HG03571 (cell line): Measurements from ENCODE around the gene EPHA10.
A peak's percentile ranks its signal among the peaks of the same experiment; 100 is the strongest.

Experiments
- ATAC-seq: cut with Tn5 transposase; IDR thresholded peaks from one replicate; pipeline ENCODE4 v1.9.1; 2021; ENCODE audit not compliant: unreplicated experiment

Gene EPHA10

GRCh38 chr1:37764888-37765441, at the start of gene EPHA10:
TSS of gene EPHA10 (minus strand) at chr1:37765120. CDS start at chr1:37765066, 54 bp downstream.
- ATAC-seq = no peak

GRCh38 chr1:37814252-37814651, 49.3 kb upstream of the EPHA10 start:
- no peak for ATAC-seq

- ATAC-seq = no peak
Observed at GRCh38 chr1:37813529-37814145, 48.7 kb upstream of the EPHA10 start.

- no peak for ATAC-seq
Observed at GRCh38 chr1:37811027-37811655, 46.2 kb upstream of the EPHA10 start.

- no peak for ATAC-seq
Observed at GRCh38 chr1:37809942-37810341, 45.0 kb upstream of the EPHA10 start.

- ATAC-seq = peak; percentile 39
Observed at GRCh38 chr1:37808369-37809319, 43.7 kb upstream of the EPHA10 start.

DNA sequence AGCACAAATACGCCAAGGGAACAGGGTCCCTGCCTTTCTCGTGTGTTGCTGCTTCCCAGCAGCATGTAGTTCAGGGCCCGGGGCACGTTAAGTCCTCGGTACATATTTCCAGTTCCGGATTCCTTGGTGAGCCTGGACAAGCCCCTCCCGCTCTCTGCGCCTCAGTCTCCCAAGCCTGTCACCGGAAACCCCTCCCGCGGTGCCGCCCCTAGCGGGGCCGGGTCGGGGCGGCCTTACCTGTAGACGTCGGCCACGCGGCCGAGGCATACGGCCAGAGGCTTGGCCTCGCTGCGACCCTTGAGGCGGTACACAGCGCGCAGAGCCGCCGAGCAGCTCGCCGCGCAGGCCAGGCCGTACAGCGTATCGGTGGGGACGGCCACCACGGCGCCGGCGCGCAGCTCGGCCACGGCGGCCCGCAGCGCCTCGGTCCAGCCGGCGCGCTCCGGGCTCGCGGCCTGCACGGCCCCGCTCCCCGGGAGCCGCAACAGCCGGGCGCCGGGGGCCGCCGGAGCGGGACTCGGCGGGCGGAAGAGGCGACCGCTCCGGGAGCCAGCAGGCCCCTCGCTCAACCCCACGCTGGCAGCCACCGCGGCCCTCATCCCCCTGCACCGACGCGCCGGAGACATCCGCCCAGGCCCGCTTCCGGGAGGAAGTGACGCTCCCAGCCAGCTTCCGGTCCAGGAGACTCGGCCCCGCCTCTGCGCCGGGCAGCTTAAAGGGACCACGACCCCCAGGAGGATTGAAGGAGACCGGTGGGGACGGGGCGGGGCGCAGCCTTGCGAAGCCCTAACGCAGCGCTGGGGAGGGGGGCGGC, 42.8 kb upstream of the EPHA10 start, which contains the start of the genes C1orf122 and YRDC:
Gene C1orf122, plus strand, starts transcription at position 236 of the 814 bp plus-strand sequence. CDS start 615 bp downstream, outside the sequence.
Gene YRDC, minus strand, starts transcription at position 654 of the 814 bp plus-strand sequence. Its CDS starts 28 bp downstream, at position 626.
- peak; percentile 83 for ATAC-seq

- no peak for ATAC-seq
Observed at GRCh38 chr1:37807220-37807554, 42.3 kb upstream of the EPHA10 start.

DNA sequence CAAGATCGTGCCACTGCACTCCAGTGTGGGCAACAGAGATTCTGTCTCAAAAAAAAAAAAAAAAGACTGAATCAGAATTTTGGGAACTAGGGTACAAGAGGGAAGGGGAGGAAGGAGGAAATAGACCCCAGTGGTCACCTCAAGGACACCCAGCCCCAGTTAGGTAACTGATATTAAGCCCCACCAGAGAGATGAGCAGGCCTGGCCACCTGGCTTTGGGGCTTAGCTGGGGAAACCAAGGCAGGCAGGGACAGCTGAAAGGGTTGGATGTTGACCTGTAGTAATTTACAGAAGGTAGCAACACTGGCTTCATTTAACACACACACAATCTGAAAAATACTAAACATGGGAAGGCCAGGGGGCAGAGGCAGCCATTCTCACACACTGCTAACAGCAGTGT, 37.5 kb upstream of the EPHA10 start:
- no peak for ATAC-seq

DNA sequence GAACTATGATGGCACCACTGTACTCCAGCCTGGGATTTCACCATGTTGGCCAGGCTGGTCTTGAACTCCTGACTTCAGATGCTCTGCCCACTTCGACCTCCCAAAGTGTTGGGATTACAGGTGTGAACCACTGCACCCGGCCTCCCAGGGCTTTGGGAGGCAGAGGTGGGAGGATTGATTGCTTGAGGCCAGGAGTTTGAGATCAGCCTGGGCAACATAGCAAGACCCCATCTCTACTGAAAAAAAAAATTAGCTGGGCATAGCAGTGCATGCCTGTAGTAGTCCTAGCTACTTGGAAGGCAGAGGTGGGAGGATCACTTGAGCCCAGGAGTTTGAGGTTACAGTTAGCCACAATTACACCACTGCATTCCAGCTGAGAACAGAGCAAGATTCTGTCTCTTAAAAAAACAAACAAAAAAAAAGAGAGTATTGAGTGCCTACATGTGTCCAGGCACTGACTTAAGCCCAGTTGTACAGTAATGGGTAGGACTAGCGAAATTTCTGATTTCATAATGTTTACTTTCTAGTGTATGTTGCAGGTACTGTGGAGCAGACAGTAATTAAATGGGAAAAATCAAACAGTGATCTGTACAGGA, 32.9 kb upstream of the EPHA10 start:
- no peak for ATAC-seq

GRCh38 chr1:37795340-37796125, 30.6 kb upstream of the EPHA10 start:
- no peak for ATAC-seq

DNA sequence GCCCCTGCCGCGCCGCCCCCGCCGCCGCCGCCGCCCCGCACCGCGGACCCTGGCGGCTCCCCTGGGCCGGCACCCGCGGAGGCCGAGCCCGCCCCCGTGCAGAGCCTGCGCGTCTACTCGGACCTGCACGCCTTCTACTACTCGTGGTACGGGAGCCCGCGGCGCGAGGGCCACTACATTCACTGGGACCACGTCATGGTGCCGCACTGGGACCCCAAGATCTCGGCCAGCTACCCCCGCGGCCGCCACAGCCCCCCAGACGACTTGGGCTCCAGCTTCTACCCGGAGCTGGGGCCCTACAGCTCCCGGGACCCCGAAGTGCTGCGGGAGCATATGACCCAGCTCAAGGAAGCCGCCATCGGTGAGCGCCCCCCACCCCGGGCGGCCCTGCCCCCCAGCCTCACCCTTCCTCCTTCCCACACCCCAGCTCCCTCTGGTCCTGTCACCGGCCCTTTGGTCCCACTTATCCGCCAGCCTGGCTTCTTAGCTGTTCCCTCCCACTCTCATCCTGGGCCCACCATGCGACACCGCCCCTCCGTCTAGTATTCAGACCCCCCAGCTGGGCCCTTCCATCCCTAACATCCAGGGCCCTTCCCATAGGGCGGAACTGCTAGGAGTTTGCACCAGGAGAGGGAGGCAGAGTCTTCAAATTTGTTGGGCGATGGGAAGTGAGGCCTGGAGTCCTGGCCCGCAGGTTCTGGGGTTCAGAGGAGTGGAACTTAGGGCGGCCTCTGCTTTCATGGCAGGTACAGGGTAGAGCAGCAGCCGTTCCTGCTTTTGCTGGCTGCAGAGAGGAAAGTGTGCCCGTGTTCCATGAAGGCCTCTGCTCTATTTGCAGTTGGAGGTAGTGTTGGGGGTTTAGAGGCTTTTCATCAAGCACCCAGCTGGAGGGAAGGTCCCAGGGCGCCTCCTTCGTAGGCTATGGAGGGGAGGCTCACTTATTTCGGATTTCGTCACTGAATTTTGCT, 29.7 kb upstream of the EPHA10 start:
- ATAC-seq = no peak

GRCh38 chr1:37793773-37794371, 29.0 kb upstream of the EPHA10 start, which contains the start of gene MANEAL:
TSS of gene MANEAL (plus strand) at chr1:37793847. CDS start at chr1:37794183, 336 bp downstream.
- ATAC-seq = peak; percentile 46

GRCh38 chr1:37792943-37793686, 28.2 kb upstream of the EPHA10 start:
- ATAC-seq = no peak

DNA sequence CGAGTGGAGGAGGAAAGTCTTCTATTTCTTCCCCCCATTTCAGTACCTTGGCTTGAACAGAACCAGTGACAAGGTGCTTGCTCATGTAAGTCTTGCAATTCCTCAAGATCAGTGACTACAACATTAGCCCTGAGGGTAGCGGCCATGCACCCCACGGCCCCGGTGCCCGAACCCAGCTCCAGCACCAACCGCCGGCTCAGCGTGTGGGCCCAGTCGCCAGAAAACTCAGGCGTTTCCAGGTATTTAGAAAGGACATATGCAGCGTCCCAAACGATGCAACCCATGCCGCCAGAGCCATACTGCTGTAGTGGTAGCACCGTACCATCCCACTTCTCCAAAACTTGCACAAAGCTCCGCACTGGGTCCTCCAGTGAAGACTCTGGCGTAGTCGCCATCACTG, 17.6 kb upstream of the EPHA10 start:
- no peak for ATAC-seq

DNA sequence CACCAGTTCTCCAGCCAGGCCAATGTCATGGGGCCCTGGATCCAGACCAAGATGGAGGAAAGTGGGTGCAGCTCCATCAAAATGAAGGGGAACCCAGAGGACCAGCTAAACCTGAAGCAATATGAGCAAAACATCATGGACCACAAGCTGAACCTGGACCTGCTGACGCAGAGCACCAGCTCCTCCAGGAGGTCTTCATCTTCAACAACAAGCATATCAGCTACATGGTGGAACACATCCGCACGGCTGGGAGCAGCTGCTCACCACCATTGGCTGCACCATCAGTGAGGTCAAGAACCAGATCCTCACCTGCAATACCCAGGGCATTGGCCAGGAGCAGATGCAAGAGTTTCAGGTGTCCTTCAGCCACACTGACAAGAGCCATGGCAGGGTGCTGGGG, 13.7 kb upstream of the EPHA10 start:
- no peak for ATAC-seq

DNA sequence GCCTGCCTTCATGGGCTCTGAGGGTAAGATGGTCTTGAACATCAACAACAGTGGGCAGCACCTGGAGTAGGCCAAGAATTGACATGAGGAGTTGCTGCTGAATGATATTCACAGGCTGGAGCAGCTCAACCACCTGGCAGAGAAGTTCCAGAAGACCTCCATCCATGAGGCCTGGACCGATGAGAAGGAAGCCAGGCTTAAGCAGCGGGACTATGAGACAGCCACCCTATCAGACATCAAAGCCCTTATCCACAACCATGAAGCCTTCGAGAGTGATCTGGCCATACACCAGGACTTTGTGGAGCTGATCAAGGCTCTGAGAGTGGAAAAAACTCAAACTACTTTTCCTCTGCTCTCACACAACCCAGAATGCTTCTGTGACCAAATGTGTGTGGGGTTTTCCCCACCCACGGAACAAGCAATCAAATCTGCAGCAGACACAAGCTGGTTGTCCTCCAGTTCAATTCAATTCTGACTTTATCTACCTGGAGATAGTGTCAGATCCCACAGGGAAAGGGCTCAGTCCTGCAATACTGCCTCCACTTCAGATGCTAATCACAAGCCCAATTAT, 12.1 kb upstream of the EPHA10 start:
- no peak for ATAC-seq
